B cell (primary cell): Measurements from ENCODE around the gene AKT1. TPM values are rescaled to one million over a fixed set of nuclear protein-coding genes. Genes with fewer than 3 reads are reported as not detected.

Experiments
- ATAC-seq: fragments of 200-7000 bp; cut with Tn5 transposase; one replicate; pipeline ENCODE4 v1.10.0; 2021; ENCODE audit warnings: low read depth, mild to moderate bottlenecking, moderate number of reproducible peaks, moderate library complexity
- CTCF ChIA-PET: fragments of 350-600 bp; sonication (Branson Sonifier 250); formaldehyde crosslinking; loops from one replicate; lab custom pipeline; 2021; ENCODE audit warnings: antibody characterized with exemption, inconsistent platforms; lab: Charles Lee
- POLR2A ChIA-PET: fragments of 350-600 bp; sonication (Branson Sonifier 250); formaldehyde crosslinking; loops from one replicate; lab custom pipeline; 2021; ENCODE audit warnings: antibody characterized with exemption; lab: Charles Lee
- DNase-seq: peaks from one replicate; pipeline ENCODE4 v3.0.0; 2013
- H2AFZ ChIP-seq: 2 replicates; pipeline ENCODE4 v1.6.1; 2012; ENCODE audit warnings: mild to moderate bottlenecking, low read depth, low read length; ENCODE audit not compliant: insufficient read depth, poor library complexity, severe bottlenecking
- H3K27ac ChIP-seq, 2 donors: 1 replicate in 1 of 2; 2 replicates in 1 of 2; pipeline ENCODE4 v1.5.1; 2012 to 2013; ENCODE audit warnings: low read length in 2 of 2, mild to moderate bottlenecking in 2 of 2, moderate library complexity in 1 of 2
- H3K27me3 ChIP-seq, 4 experiments: fragments of 200-600 bp in 1 of 4; sonication (generic) in 1 of 4; replicated peaks in 1 of 4; 1 replicate in 2 of 4; 2 replicates in 2 of 4; pipeline versions ENCODE4 v1.6.1 to v1.7.0; 2013 to 2016; ENCODE audit warnings: low read length in 3 of 4, mild to moderate bottlenecking in 2 of 4, mixed read lengths in 1 of 4, moderate library complexity in 1 of 4; ENCODE audit not compliant: insufficient read depth in 4 of 4, control insufficient read depth in 3 of 4; ENCODE audit errors: control extremely low read depth in 1 of 4
- H3K36me3 ChIP-seq, 2 experiments: replicated peaks in 1 of 2; 1 replicate in 1 of 2; 2 replicates in 1 of 2; pipeline versions ENCODE4 v1.6.1 to v1.7.1; 2013; ENCODE audit warnings: low read length in 1 of 2; ENCODE audit not compliant: insufficient read depth in 2 of 2, control insufficient read depth in 1 of 2; ENCODE audit errors: control extremely low read depth in 1 of 2, extremely low read depth in 1 of 2
- H3K4me1 ChIP-seq, 2 donors: fragments of 200-600 bp in 1 of 2; sonication (generic) in 1 of 2; 1 replicate in 1 of 2; 2 replicates in 1 of 2; pipeline versions ENCODE4 v1.5.1 to v1.6.1; 2013 to 2017; ENCODE audit warnings: low read length in 2 of 2; ENCODE audit not compliant: control insufficient read depth in 2 of 2, insufficient read depth in 2 of 2
- H3K4me2 ChIP-seq: replicated peaks from 2 replicates; pipeline ENCODE3; 2012; ENCODE audit warnings: mild to moderate bottlenecking, low read depth, low read length; ENCODE audit not compliant: poor library complexity, severe bottlenecking
- H3K4me3 ChIP-seq, 5 experiments: fragments of 200-600 bp in 1 of 5; sonication (generic) in 1 of 5; 1 replicate in 3 of 5; 2 replicates in 2 of 5; pipeline versions ENCODE4 v1.5.1 to v1.7.0; 2011 to 2016; ENCODE audit warnings: low read length in 4 of 5, mild to moderate bottlenecking in 4 of 5, low read depth in 2 of 5, control low read depth in 1 of 5, moderate library complexity in 1 of 5; ENCODE audit not compliant: insufficient read depth in 1 of 5; ENCODE audit errors: control extremely low read depth in 1 of 5, extremely low read depth in 1 of 5
- H3K79me2 ChIP-seq: fragments of 200-600 bp; sonication (generic); one replicate; pipeline ENCODE4 v1.6.0; 2016; ENCODE audit warnings: low read length; ENCODE audit not compliant: control insufficient read depth, insufficient read depth
- H3K9ac ChIP-seq: fragments of 200-600 bp; sonication (generic); 2 replicates; pipeline ENCODE4 v1.6.1; 2017; ENCODE audit warnings: mild to moderate bottlenecking, low read length, moderate library complexity
- H3K9me3 ChIP-seq, 3 donors: one replicate each; pipeline versions ENCODE4 v1.6.1 to v1.7.1; 2013; ENCODE audit warnings: low read length in 2 of 3; ENCODE audit not compliant: control insufficient read depth in 2 of 3, insufficient read depth in 1 of 3; ENCODE audit errors: control extremely low read depth in 1 of 3
- H4K20me1 ChIP-seq: 2 replicates; pipeline ENCODE4 v1.6.0; 2012; ENCODE audit warnings: mild to moderate bottlenecking, low read length; ENCODE audit not compliant: insufficient read depth, control insufficient read depth, poor library complexity, severe bottlenecking
- H3K27ac Mint-ChIP-seq: one replicate; pipeline ENCODE4 v1.8.0; 2021; ENCODE audit warnings: mixed read lengths
- H3K27me3 Mint-ChIP-seq: one replicate; pipeline ENCODE4 v1.8.0; 2021; ENCODE audit warnings: mixed read lengths
- H3K4me1 Mint-ChIP-seq: one replicate; pipeline ENCODE4 v1.8.0; 2021; ENCODE audit warnings: mixed read lengths
- H3K4me3 Mint-ChIP-seq: one replicate; pipeline ENCODE4 v1.8.0; 2021; ENCODE audit warnings: mixed read lengths
- H3K9me3 Mint-ChIP-seq: one replicate; pipeline ENCODE4 v1.8.0; 2022; ENCODE audit warnings: mixed read lengths; ENCODE audit not compliant: insufficient read depth
- EZH2 ChIP-seq: IDR thresholded peaks from 2 replicates; pipeline ENCODE4 v1.6.1; 2012; ENCODE audit warnings: borderline replicate concordance, low read depth, mild to moderate bottlenecking, moderate library complexity, low read length; ENCODE audit not compliant: insufficient read depth, poor library complexity, severe bottlenecking
- WGBS: methylation state at CpG from one replicate; pipeline ENCODE4 v1.1.5; 2013; ENCODE audit warnings: missing lambda C conversion rate; ENCODE audit not compliant: insufficient coverage; 5-methylcytosine and 5-hydroxymethylcytosine counted together
- intact Hi-C: fragments of 100-400 bp; cut with micrococcal nuclease; formaldehyde crosslinking; loops from one replicate; pipeline ENCODE4 v1.10.0; 2022
- polyA plus RNA-seq: library from polyadenylated mRNA; depleted of rRNA; stranded (reverse); fragments of >200 nt; gene quantifications from 2 replicates; pipeline ENCODE4 v1.2.3, GENCODE V29; 2012
- total RNA-seq, 2 donors: library from RNA; stranded (reverse); fragments of 120-200 nt in 1 of 2; gene quantifications; 1 replicate in 1 of 2; 2 replicates in 1 of 2; pipeline versions ENCODE4 v1.2.3 to v1.2.4, GENCODE V29; 2013 to 2022
- TF ChIP-seq, protein P1 (sequence below): fragments of 200-600 bp; IDR thresholded peaks from one replicate; pipeline ENCODE4 v1.8.0; 2022; ENCODE audit warnings: antibody characterized with exemption, mild to moderate bottlenecking

Gene AKT1
- total and polyA plus RNA-seq, 2 donors (not counting 1 experiment from before 2014, with no cell fraction given) = 71.1 to 90.1 TPM

DNA sequence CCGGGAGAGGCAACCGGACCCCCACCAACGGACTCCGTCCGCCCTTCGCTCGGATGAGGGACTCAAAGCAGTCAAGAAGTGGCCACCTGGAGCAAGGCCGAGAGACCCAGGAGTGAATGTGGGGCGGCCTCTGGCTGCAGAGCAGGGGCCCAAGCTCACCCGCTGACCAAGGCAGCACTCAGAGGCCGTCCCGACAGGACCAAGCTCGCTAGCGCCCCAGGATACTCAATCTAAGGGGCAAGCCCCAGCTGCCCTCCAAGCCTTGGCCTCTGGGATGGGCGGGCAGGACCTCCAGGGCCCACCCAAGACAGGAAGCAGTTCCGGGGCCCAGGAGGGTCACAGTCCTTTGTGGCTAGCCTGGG lies 936 bp downstream of the AKT1 start:
- Mint-ChIP-seq H3K4me3 (peak overlapping the region; percentile 90), H3K27ac (peak overlapping the region; percentile 80), H3K4me1 (peaks cover 48% of the 10 kb centered on the region), H3K27me3 (no peaks in the 10 kb centered on the region), H3K9me3 (no peaks in the 10 kb centered on the region)
- peak overlapping the region; percentile 92 for H3K4me2 ChIP-seq
- H3K9ac ChIP-seq = peak overlapping the region; percentile 77
- ChIA-PET POLR2A (no interaction called here), CTCF (interaction anchor here (1.2 kb wide), 1 partner anchor 26 kb away, joined by 4 read pairs; no protein-coding TSS in a partner anchor)
- WGBS = 16% methylated on average over 16 of the region's 16 CpGs
- TF ChIP-seq, protein P1, sequence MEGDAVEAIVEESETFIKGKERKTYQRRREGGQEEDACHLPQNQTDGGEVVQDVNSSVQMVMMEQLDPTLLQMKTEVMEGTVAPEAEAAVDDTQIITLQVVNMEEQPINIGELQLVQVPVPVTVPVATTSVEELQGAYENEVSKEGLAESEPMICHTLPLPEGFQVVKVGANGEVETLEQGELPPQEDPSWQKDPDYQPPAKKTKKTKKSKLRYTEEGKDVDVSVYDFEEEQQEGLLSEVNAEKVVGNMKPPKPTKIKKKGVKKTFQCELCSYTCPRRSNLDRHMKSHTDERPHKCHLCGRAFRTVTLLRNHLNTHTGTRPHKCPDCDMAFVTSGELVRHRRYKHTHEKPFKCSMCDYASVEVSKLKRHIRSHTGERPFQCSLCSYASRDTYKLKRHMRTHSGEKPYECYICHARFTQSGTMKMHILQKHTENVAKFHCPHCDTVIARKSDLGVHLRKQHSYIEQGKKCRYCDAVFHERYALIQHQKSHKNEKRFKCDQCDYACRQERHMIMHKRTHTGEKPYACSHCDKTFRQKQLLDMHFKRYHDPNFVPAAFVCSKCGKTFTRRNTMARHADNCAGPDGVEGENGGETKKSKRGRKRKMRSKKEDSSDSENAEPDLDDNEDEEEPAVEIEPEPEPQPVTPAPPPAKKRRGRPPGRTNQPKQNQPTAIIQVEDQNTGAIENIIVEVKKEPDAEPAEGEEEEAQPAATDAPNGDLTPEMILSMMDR = no peak
- no peak for TF ChIP-seq EZH2
- peaks cover 0 to 22% of the 10 kb centered on the region in 2 experiments for H3K36me3 ChIP-seq
- intact Hi-C loops = loop anchor here (2.0 kb wide), 1 partner anchor 32 kb away; no protein-coding TSS in a partner anchor
- H4K20me1 ChIP-seq = peaks cover 54% of the 10 kb centered on the region
- H3K79me2 ChIP-seq = peaks cover 54% of the 10 kb centered on the region
- H3K27me3 ChIP-seq = no peaks in the 10 kb centered on the region
- no peak for ATAC-seq
- no peaks in the 10 kb centered on the region for H3K9me3 ChIP-seq
- peak; percentile 35 for DNase-seq
- H3K4me1 ChIP-seq = peaks cover 26 to 41% of the 10 kb centered on the region in 2 donors
- peak overlapping the region; percentile 35 to 64 (median 56) for H3K4me3 ChIP-seq
- H3K27ac ChIP-seq = peak overlapping the region in 1 of 2 donors; percentile 68
- peak overlapping the region; percentile 26 for H2AFZ ChIP-seq

- H3K9me3 Mint-ChIP-seq = no peaks in the 10 kb centered on the region
- Histone ChIP-seq H3K27ac (no peak overlapping the region), H4K20me1 (peaks cover 59% of the 10 kb centered on the region), H2AFZ (peak overlapping the region; percentile 2), H3K79me2 (peaks cover 59% of the 10 kb centered on the region), H3K27me3 (no peaks in the 10 kb centered on the region), H3K9ac (peak overlapping the region; percentile 77), H3K4me2 (peak overlapping the region; percentile 92), H3K36me3 (peaks cover 0 to 26% of the 10 kb centered on the region in 2 experiments), H3K9me3 (no peaks in the 10 kb centered on the region), H3K4me3 (peak overlapping the region in 4 of 5 experiments; percentile 47 to 64 (median 58)), H3K4me1 (peaks cover 26 to 36% of the 10 kb centered on the region in 2 donors)
- intact Hi-C loops = loop anchor here (2.0 kb wide), 1 partner anchor 33 kb away; no protein-coding TSS in a partner anchor
- 36% methylated on average over 15 of the region's 15 CpGs for WGBS
- ChIA-PET CTCF (interaction anchor here (1.2 kb wide), 1 partner anchor 26 kb away, joined by 4 read pairs; no protein-coding TSS in a partner anchor), POLR2A (no interaction called here)
- peaks cover 43% of the 10 kb centered on the region for H3K4me1 Mint-ChIP-seq
- ATAC-seq = no peak
- H3K4me3 Mint-ChIP-seq = peak overlapping the region; percentile 90
- H3K27ac Mint-ChIP-seq = peak overlapping the region; percentile 24
- H3K27me3 Mint-ChIP-seq = no peaks in the 10 kb centered on the region
- TF ChIP-seq, protein P1 = no peak
- TF ChIP-seq EZH2 = no peak
- DNase-seq = peak; percentile 32
These were observed 1.4 kb downstream of the AKT1 start for GRCh38 chr14:104794099-104794498.
